GM18526 (cell line): ENCODE results near the gene SBDS.

Experiments used
- POLR2A ChIP-seq: IDR thresholded peaks from 3 replicates; pipeline ENCODE4 v1.6.1; 2011; ENCODE audit not compliant: insufficient read length; ENCODE audit errors: extremely low read depth

SBDS gene

DNA sequence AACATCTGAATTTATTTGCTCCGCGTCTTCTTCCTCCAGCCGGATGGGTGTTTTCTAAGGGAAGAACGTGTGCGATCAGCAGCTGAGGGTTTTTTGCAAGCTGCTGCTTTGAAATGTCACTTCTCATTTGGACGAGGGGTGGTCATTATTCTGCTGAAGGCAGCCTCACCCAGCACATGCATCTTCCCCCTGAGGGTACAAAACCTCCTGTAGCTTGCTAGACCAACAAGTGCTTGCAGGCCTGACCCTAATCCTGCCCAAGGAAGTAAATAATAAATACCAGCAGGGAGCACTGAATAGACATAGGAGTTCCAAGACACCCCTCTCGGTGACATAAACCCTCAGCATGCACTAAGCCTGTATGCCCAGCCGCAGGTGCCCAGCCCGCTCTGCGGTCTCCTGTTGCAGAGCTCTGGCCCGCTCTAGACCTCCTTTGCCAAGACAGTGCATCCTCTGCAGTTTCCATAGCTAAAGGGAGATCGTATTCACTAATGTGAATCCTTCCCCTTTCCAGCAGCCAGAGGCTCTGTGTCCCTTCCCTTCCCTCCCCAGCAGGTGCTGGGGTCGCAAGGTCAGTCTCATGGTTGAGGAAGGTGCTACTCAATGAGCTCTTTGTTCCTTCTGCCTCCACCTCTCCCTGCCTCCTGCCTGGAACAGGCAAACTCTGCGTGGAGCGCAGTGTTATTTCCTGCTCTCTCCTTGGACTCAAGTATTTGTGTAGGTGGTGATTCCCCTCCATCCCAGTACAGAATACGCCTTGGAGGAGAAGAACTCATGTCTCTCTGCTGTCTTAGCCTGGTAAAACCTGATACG is 36.6 kb downstream of the SBDS start:
- no peak for TF ChIP-seq POLR2A

DNA sequence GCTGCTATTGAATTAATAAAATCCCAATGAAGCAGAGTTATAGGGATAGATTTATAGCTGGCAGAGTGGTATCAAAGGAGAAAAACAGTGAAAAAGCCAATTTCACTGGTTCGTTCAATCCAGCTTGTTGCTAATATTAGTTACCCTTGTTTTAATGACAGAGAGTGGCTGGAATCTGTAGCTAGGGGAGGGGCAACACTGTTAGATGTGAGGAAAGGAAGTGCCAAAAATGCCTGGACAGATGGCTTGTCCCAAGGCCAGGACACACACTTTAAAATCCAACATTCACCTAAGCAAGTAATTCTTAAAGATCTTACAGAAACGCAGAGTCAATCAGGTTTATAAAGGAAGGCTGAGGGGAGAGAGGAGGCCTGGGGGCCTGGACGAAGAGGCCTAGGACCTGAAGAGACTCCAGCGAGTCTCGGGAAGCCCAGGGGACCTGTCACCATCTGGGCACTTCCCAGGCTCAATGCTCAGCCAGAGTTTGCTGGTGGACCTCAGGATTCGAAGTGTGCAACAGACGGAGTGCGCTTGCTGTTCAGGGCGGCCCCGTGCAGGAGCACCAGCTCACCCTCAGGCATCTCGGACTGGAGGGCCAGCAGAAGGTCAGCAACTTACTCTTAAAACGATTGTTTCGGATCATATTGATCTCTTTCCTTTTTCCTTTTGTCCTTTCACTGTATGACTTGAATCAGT is 37.6 kb downstream of the SBDS start:
- no peak for TF ChIP-seq POLR2A

- TF ChIP-seq POLR2A = no peak
These were observed 42.4 kb downstream of the SBDS start for GRCh38 chr7:66953044-66953427.

- no peak for TF ChIP-seq POLR2A
These were observed 42.9 kb downstream of the SBDS start for GRCh38 chr7:66952343-66953043.

- no peak for TF ChIP-seq POLR2A
These were observed 44.6 kb downstream of the SBDS start for GRCh38 chr7:66950763-66951162.

DNA sequence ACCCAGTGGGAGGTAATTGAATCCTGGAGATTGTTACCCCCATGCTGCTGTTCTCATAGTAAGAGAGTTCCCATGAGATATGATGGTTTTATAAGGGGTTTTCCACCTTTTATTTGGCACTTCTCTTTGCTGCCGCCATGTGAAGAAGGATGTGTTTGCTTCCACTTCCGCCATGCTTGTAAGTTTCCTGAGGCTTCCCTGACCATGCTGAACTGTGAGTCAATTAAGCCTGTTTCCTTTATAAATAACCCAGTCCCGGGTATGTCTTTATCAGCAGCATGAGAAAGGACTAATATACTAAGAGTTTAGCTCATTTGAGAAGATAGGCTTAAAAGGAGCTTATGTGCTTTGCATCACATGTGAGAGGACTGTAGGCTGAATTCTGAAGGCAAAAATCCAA is 45.1 kb downstream of the SBDS start:
- no peak for TF ChIP-seq POLR2A

GRCh38 chr7:66948480-66949109 is 46.8 kb downstream of the SBDS start:
- TF ChIP-seq POLR2A = no peak

GRCh38 chr7:66946545-66946944 is 48.8 kb downstream of the SBDS start:
- TF ChIP-seq POLR2A = no peak

- no peak for TF ChIP-seq POLR2A
These were observed 56.1 kb downstream of the SBDS start for GRCh38 chr7:66939325-66939724.

- TF ChIP-seq POLR2A = no peak
These were observed 57.4 kb downstream of the SBDS start for GRCh38 chr7:66937940-66938339.
